Tongue (tissue), 2 donors: Measurements from ENCODE around the gene KIF3C. TPM values are rescaled to one million over a fixed set of nuclear protein-coding genes. Genes with fewer than 3 reads are reported as not detected.
"Not testable (repeated sequence)": the region's sequence is repeated elsewhere in the genome, so short reads cannot be mapped to it uniquely, and the experiment has no call there.

Experiments used
- DNase-seq: peaks from one replicate; pipeline ENCODE4 v3.0.0-alpha.2; 2015
- total RNA-seq: library from RNA; depleted of rRNA; stranded (reverse); fragments of >200 nt; gene quantifications from one replicate; pipeline ENCODE4 v1.2.3, GENCODE V29; 2014

Gene KIF3C
- total RNA-seq, 1 donor from 2014 or later = 3.8 TPM

DNA sequence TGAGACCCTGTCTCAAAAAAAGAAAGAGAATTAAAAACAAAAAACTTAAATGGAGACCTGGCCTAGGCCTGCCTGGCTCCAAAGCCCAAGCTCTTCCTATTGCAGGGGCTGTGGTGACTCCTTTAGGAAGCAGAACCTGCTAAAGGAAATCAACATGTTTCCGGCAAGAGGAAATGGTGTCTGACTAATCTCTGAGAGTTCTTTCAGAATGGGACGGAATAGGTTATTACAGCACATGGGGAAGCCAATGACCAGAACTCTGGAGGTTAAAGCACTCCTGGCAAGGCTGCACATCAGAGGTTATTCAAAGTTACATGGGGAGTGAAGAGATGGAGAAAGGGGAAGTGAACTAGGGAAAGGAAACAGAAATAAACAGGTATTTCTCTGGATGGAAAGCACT lies 21.4 kb downstream of the KIF3C start:
- no peak for DNase-seq

DNA sequence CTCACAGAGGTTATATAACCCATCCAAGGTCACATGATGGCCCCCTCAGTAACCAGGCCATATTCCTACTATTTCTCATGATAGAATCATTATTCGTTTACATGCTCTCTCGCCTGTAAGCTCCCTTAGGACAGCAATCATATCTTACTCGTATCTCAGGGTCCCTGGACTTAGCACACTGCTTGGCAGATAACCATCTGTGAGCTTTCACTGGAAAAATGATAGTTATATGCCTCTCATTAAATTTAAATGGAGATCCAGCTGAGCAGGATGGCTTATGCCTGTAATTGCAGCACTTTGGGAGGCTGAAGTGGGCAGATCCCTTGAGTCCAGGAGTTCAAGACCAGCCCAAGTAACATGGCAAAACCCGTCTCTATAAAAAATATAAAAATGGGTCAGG lies 21.9 kb downstream of the KIF3C start:
- DNase-seq = no peak

DNA sequence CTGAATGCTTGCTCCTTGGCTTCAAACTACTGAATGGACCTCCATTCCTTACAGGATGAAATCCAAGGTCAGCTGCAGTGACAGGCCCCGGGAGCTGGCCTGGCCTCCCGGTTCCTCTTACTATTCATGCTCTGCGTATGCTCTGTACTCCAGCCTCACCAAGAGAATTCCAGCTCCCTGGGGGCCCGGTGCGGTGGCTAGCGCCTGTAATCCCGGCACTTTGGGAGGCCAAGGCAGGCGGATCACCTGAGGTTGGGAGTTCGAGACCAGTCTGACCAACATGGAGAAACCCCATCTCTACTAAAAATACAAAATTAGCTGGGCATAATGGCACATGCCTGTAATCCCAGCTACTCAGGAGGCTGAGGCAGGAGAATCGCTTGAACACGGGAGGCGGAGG lies 23.7 kb downstream of the KIF3C start:
- DNase-seq = not testable (repeated sequence)

DNA sequence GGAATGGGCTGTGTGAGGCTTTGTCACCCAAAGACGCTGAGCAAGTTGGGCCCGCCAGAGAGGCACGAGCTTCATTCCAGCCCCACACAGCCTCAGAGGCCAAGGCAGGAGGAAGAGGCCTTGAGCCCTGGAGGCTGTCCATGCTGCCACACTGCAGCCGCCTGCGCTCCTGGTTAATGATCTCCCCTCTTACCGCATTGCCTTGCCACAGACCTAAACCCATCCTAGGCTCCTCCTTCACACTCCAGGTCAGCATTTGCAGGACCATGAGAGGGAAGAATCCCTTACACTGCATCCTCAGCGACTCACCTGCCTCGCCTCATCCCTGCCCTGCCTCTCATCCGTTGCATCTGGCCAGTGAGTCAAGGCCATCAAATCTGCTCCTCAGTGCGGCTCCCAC lies 24.6 kb downstream of the KIF3C start:
- no peak for DNase-seq

GRCh38 chr2:25955869-25956535 lies 26.3 kb downstream of the KIF3C start:
- no peak for DNase-seq

DNA sequence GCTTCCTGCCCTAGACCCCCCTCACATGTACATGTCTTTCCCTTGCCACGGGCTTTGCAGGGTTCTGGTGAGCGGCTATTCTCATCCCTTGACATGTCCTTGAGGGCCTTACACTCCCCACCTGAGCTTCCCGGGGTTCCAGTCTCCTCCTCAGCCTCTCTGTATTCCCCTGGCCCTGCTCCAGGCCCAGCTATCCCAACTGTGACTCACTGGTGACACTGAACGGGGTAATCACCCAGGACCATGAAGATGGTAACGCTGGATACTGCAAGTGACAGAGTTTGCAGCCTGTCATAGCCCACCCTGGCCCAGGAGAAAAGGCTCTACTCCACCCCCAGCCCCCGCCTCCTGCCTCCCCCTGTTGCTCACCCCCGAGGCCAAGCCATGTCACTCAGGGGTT lies 27.3 kb downstream of the KIF3C start:
- no peak for DNase-seq

DNA sequence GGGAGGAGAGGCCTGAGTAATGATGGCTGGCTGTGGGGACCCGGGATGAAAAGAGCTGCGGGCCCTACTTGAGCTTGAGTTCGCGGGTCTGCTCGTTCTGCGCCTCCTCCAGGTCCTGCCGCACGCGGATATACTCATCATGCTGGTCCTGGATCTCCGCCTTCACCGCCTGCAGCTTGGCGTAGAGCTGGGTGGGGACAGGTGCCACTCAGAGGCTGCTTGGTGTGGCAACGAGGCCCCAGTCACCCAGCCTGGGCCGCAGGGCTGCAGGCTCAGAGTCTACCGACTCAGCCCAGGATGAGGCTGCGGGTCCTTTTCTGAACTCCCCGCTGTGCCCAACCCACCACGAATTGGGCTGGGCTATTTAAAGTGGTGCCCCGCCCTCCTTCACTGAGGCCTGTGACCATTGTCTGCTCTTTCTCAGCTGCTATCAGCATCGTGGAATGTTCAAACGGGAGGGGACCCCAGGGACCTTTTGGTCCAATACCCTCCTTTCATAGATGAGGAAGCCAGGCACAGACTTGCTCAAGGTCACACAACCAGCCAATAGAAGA lies 28.0 kb downstream of the KIF3C start:
- DNase-seq = no peak

DNA sequence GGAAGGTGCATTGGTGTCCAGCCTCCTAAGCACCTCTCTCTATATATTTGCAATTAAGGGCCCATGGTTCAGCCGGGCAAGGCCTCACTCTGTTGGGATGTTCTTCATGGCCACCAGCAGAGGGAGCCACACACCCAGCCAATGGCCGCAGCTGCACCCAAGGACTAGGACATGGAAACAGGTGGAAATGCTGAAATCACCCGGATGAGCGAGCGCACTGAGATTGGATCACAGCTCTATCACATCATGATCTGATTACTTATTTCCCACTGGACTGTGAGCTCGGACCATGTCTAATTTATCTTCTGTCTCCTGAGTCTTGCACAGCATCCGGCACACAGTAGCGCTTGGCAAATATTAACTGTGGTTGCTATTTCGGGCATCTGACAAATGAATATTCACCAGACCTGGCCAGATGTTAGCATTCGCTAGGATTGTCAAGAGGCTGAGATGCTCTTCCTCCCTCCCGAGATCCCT lies 31.2 kb downstream of the KIF3C start:
- DNase-seq = peak; percentile 92

DNA sequence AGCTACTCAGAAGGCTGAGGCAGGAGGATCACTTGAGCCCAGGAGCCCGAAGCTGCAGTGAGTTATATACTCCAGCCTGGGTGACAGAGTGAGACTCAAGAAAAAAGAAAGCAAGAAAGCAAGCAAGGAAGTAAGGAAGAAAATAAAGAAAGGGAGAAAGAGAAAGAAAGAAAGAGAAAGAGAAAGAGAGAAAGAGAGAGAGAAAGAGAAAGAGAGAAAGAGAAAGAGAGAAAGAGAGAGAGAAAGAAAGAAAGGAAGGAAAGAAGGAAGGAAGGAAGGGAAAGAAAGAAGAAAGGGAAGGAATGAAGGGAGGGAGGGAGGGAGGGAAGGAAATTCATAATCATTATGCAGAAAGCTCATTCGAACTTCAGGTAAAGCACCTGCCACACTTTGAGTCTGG lies 33.9 kb downstream of the KIF3C start:
- DNase-seq = no peak

- no peak for DNase-seq
Measured at GRCh38 chr2:25941042-25941441, 41.3 kb downstream of the KIF3C start.

GRCh38 chr2:25939257-25939668 lies 43.0 kb downstream of the KIF3C start:
- DNase-seq = no peak

DNA sequence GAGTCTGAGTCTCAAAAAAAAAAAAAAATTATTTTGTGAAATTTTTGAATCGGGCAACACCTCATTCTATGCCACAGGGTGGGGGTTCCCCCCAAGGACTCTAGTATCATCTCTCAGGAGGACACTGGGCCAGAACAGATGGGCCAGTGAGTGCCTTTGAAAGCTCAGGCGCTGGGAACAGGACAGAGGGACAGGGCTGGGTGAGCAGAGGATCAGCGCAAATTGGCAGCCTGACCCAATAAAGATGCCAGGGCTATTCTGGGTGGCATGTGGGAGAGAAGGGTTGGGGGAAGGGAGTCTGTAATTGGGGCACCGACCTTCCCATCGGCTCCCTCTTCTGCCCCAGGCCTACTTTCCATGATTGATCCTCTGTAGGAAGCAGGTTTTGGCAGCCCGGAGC lies 44.0 kb downstream of the KIF3C start:
- no peak for DNase-seq

DNA sequence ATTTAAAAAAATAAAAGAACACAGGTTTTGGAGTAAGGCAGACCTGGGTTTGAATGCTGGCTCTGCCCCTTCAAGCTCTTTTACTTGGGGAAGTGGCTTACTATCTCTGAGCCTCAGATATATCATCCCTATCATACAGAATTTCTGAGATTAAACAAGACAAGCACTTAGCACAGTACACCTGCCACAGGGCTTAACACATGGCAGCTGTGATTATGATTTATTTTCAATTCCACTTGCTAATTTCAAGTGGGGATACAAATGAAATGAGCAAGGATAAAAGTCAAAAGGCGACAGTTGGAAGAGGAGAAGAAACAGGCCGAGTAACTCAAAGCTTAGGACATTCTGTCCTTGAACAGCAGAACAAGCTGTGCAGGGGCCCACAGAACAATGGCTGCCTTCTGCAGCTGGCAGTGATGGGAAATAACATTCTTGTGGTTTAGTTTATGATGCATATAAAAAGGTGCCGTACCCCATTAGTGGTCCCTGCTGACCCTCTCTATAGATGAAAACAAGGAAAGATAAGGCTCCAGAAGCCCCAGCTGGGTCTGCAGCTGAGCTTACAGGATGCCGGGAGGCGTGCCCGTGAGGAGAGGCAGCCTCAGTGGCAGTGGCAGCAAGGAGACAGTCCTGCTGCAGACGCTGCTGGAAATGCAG lies 45.3 kb downstream of the KIF3C start:
- no peak for DNase-seq

GRCh38 chr2:25933622-25934021 lies 48.7 kb downstream of the KIF3C start:
- DNase-seq = no peak

GRCh38 chr2:25929789-25930473 lies 52.4 kb downstream of the KIF3C start:
- DNase-seq = no peak

- no peak for DNase-seq
Measured at GRCh38 chr2:25928668-25929067, 53.6 kb downstream of the KIF3C start.

DNA sequence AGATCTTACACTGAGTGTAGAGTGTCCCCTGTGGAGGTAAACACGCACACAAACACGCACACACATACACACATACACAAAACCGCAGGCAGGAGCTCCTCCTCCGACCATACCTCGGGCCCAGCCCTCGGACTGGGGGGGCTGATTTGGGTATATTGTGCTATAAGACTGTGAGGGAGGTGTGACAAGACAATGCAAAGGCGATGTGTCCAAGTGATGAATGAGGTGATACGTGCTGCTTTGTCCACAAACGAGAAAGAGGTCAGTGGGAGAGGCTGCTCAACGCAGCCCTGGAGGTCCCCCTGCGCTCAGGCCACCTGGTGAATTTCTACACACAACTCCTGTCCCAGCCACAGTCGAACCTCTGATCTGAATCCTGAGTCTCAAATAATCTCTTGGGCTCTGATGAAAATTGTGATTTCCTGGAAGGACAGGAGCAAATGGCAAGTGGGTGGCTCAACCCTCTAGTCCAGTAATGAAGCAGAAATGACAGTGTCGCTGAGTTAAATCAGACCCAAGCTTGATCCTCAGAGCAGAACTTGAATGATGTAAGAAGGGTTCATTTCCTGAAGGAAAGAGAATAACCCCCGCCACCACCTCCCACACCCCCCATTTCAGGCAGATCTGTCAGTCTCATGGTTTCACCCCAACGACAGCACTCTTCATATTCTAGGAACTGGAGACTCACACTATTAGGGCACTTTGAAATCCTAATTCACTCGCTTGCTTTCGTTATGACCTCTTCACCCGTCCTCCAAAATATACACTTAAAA lies 55.1 kb downstream of the KIF3C start:
- no peak for DNase-seq

- no peak for DNase-seq
Measured at GRCh38 chr2:25922501-25922900, 59.8 kb downstream of the KIF3C start.

GRCh38 chr2:25920786-25921415 lies 61.4 kb downstream of the KIF3C start:
- DNase-seq = no peak

DNA sequence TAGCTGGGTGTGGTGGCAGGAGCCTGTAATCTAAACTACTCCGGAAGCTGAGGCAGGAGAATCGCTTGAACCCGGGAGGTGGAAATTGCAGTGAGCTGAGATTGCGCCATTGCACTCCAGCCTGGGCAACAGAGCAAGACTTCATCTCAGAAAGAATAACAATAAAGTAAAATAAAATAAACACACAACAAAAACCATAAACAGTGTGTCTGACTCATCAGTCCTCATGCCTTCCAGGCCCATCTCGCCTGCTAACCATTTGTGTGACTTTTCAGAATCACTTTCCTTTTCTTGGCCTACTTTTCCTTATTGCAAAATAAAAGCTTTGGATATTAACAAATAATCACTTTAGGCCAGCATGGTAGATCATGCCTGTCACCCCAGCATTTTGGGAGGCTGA lies 62.0 kb downstream of the KIF3C start:
- no peak for DNase-seq

DNA sequence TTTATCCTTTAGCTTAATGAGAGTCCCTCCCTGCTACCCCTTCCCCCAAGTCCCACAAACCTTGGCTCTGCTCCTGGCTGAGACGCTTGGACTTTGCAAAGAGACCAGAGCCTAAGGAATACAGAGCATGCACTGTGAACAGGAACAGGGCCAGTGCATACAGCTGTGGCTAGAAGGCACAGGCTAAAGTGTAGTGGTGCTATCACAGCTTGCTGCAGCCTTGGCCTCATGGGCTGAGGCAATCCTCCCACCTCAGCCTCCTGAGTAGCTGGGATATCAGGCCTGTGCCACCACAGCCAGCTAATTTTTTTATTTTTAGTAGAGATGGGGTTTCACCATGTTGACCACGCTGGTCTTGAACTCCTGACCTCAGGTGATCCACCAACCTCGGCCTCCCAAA lies 64.5 kb downstream of the KIF3C start:
- no peak for DNase-seq

- DNase-seq = not testable (repeated sequence)
Measured at GRCh38 chr2:25917411-25917810, 64.9 kb downstream of the KIF3C start.
